HG03025 (cell line): Measurements from ENCODE around the gene PPP4R4.
A peak's percentile ranks its signal among the peaks of the same experiment; 100 is the strongest.

Source experiments
- ATAC-seq: cut with Tn5 transposase; IDR thresholded peaks from one replicate; pipeline ENCODE4 v1.9.1; 2021; ENCODE audit warnings: mild to moderate bottlenecking, moderate library complexity; ENCODE audit not compliant: unreplicated experiment, low FRiP score

Gene PPP4R4

GRCh38 chr14:94173885-94174603, at the start of gene PPP4R4:
TSS of gene PPP4R4 (plus strand) at chr14:94174322. CDS start at chr14:94174466, 144 bp downstream.
- peak; percentile 79 for ATAC-seq

GRCh38 chr14:94124582-94125377, 49.3 kb upstream of the PPP4R4 start:
- ATAC-seq = no peak

- ATAC-seq = no peak
Measured at GRCh38 chr14:94125659-94126418, 48.3 kb upstream of the PPP4R4 start.

- no peak for ATAC-seq
Measured at GRCh38 chr14:94126419-94126677, 47.8 kb upstream of the PPP4R4 start.

- ATAC-seq = no peak
Measured at GRCh38 chr14:94126800-94127199, 47.3 kb upstream of the PPP4R4 start.

GRCh38 chr14:94127330-94127729, 46.8 kb upstream of the PPP4R4 start:
- no peak for ATAC-seq

- ATAC-seq = no peak
Measured at GRCh38 chr14:94128216-94128839, 45.8 kb upstream of the PPP4R4 start.

- ATAC-seq = peak; percentile 92
Measured at GRCh38 chr14:94129111-94129757, 44.9 kb upstream of the PPP4R4 start, which contains the start of gene IFI27L2. TSS of gene IFI27L2 (minus strand) at chr14:94129604. CDS start at chr14:94129564, 40 bp downstream.

GRCh38 chr14:94129758-94130414, 44.2 kb upstream of the PPP4R4 start:
- no peak for ATAC-seq

GRCh38 chr14:94132285-94132887, 41.7 kb upstream of the PPP4R4 start:
- no peak for ATAC-seq

GRCh38 chr14:94135476-94135875, 38.6 kb upstream of the PPP4R4 start:
- ATAC-seq = no peak

GRCh38 chr14:94136575-94137331, 37.4 kb upstream of the PPP4R4 start:
- peak; percentile 74 for ATAC-seq

- no peak for ATAC-seq
Measured at GRCh38 chr14:94138251-94138650, 35.9 kb upstream of the PPP4R4 start.

GRCh38 chr14:94139006-94139405, 35.1 kb upstream of the PPP4R4 start:
- ATAC-seq = no peak

GRCh38 chr14:94139421-94139820, 34.7 kb upstream of the PPP4R4 start:
- ATAC-seq = no peak

GRCh38 chr14:94142247-94142646, 31.9 kb upstream of the PPP4R4 start:
- ATAC-seq = no peak

- no peak for ATAC-seq
Measured at GRCh38 chr14:94142836-94143235, 31.3 kb upstream of the PPP4R4 start.

GRCh38 chr14:94143239-94143638, 30.9 kb upstream of the PPP4R4 start:
- no peak for ATAC-seq

- ATAC-seq = no peak
Measured at GRCh38 chr14:94143711-94144110, 30.4 kb upstream of the PPP4R4 start.
